NT2/D1 (cell line): ENCODE measurements around the gene KIFC1.

Source experiments
- DNase-seq: peaks from one replicate; pipeline ENCODE4 v3.0.0-alpha.2; 2011; ENCODE audit warnings: low read depth, low spot score
- H3K27me3 ChIP-seq: 2 replicates; pipeline ENCODE4 v1.6.0; 2011; ENCODE audit warnings: mild to moderate bottlenecking; ENCODE audit not compliant: insufficient read length, insufficient read depth
- H3K36me3 ChIP-seq: 2 replicates; pipeline ENCODE4 v1.6.1; 2011; ENCODE audit warnings: mild to moderate bottlenecking, low read length, mixed read lengths; ENCODE audit not compliant: insufficient read depth, insufficient read length
- H3K4me1 ChIP-seq: 2 replicates; pipeline ENCODE4 v1.5.1; 2011; ENCODE audit not compliant: insufficient read depth, insufficient read length
- H3K4me3 ChIP-seq: 2 replicates; pipeline ENCODE4 v1.5.1; 2011; ENCODE audit warnings: low read depth; ENCODE audit not compliant: insufficient read length
- H3K9ac ChIP-seq: 2 replicates; pipeline ENCODE4 v1.6.0; 2011; ENCODE audit warnings: low read depth; ENCODE audit not compliant: insufficient read length
- H3K9me3 ChIP-seq: 2 replicates; pipeline ENCODE4 v1.5.1; 2011; ENCODE audit warnings: mild to moderate bottlenecking, low read length; ENCODE audit not compliant: insufficient read depth
- SUZ12 ChIP-seq: IDR thresholded peaks from 2 replicates; pipeline ENCODE4 v1.6.1; 2011; ENCODE audit not compliant: insufficient read length, insufficient read depth; ENCODE audit errors: extremely low read depth
- YY1 ChIP-seq: IDR thresholded peaks from 2 replicates; pipeline ENCODE4 v1.6.1; 2011; ENCODE audit not compliant: insufficient read length, insufficient read depth
- ZNF274 ChIP-seq: IDR thresholded peaks from 2 replicates; pipeline ENCODE4 v1.6.1; 2011; ENCODE audit warnings: mild to moderate bottlenecking, low read depth, low read length

Gene KIFC1

GRCh38 chr6:33433544-33434191 is 42.0 kb downstream of the KIFC1 start:
- TF ChIP-seq SUZ12 (no peak), ZNF274 (no peak), YY1 (no peak)
- H3K4me1 ChIP-seq = peaks cover 15% of the 10 kb centered on the region
- peak overlapping the region; percentile 73 for H3K9ac ChIP-seq
- peaks cover 36% of the 10 kb centered on the region for H3K36me3 ChIP-seq
- no peaks in the 10 kb centered on the region for H3K9me3 ChIP-seq
- peak; percentile 52 for DNase-seq
- no peaks in the 10 kb centered on the region for H3K27me3 ChIP-seq
- H3K4me3 ChIP-seq = peak overlapping the region; percentile 3

GRCh38 chr6:33434961-33435360 is 43.3 kb downstream of the KIFC1 start:
- H3K36me3 ChIP-seq = peaks cover 45% of the 10 kb centered on the region
- no peak overlapping the region for H3K4me3 ChIP-seq
- H3K9me3 ChIP-seq = no peaks in the 10 kb centered on the region
- H3K4me1 ChIP-seq = peaks cover 10% of the 10 kb centered on the region
- peak overlapping the region; percentile 44 for H3K9ac ChIP-seq
- no peak for TF ChIP-seq ZNF274
- TF ChIP-seq SUZ12 = no peak
- no peak for TF ChIP-seq YY1
- no peak for DNase-seq
- no peaks in the 10 kb centered on the region for H3K27me3 ChIP-seq

DNA sequence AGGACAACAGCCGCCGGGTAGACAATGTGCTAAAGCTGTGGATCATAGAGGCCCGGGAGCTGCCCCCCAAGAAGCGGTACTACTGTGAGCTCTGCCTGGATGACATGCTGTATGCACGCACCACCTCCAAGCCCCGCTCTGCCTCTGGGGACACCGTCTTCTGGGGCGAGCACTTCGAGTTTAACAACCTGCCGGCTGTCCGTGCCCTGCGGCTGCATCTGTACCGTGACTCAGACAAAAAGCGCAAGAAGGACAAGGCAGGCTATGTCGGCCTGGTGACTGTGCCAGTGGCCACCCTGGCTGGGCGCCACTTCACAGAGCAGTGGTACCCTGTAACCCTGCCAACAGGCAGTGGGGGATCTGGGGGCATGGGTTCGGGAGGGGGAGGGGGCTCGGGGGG is 46.0 kb downstream of the KIFC1 start:
- Histone ChIP-seq H3K4me1 (peaks cover 4% of the 10 kb centered on the region), H3K27me3 (no peaks in the 10 kb centered on the region), H3K9ac (no peak overlapping the region), H3K9me3 (no peaks in the 10 kb centered on the region), H3K36me3 (peaks cover 71% of the 10 kb centered on the region), H3K4me3 (no peak overlapping the region)
- no peak for TF ChIP-seq SUZ12
- no peak for TF ChIP-seq ZNF274
- no peak for TF ChIP-seq YY1
- no peak for DNase-seq

DNA sequence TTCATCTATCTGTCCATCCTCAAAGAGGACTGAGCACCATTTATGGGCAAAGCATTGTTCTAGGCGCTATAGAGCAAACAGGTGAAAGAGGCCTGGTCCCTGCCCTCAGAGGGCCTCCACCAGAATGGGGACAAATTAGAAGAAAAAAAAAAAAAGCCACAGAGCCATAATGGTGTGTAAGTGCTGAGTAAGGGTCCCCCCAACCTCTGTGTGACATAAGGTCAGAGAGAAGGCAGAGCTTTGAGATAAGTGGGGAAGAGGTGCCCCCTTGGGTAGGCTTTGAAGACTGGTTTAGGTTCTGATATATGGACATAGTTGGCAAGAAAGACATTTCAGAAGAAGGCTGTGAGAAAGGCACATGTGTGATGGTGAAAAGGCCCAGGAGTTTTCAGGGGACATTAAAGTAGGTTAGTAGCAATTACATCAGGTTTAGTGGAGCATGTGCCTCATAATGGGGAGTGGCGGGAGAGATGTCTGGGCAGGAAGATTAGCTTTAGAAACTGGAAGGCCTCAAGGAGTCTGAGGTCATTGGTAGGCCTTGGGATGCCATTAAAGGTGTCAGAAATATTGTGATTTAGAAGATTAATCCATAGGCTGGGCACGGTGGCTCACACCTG is 47.5 kb downstream of the KIFC1 start:
- no peak overlapping the region for H3K9ac ChIP-seq
- H3K36me3 ChIP-seq = peaks cover 83% of the 10 kb centered on the region
- TF ChIP-seq YY1 (no peak), ZNF274 (no peak)
- peaks cover 4% of the 10 kb centered on the region for H3K4me1 ChIP-seq
- H3K27me3 ChIP-seq = no peaks in the 10 kb centered on the region
- H3K4me3 ChIP-seq = no peak overlapping the region
- no peaks in the 10 kb centered on the region for H3K9me3 ChIP-seq
- no peak for DNase-seq

DNA sequence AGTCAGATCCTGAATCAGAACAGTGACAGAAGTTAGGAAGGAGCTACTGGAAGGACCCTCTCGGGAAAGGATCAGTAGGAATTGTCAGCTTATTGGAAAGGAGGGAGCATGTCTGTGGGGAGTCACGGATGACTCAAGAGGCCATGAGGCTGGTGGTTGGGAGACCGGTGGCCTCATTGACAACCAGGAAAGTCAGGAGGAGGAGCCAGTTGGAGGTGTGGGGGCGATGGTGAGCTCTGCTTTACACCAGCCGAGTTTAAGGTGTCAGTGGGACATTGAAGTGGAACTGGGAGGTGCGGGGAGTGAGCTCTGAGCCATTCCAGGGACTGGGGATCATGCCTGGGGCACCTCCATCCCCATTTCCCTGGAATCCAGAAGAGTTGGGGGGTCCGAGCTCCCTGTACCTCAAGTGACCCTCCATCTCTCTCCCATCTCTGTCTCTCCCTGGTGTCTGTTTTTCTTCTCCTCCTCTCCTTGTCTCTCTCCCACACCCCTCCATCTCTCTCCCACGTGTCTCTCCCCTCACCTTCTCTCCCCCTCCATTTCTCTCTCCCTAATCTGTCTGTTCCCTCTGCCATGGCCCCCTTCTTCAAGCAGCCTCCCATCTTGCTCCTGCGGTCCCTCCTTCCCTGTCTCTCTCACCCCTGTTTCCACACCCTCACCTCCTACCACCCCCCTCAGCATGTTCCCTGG is 48.5 kb downstream of the KIFC1 start:
- Histone ChIP-seq H3K36me3 (peaks cover 91% of the 10 kb centered on the region), H3K4me1 (peaks cover 2% of the 10 kb centered on the region), H3K27me3 (no peaks in the 10 kb centered on the region), H3K9me3 (no peaks in the 10 kb centered on the region), H3K9ac (no peak overlapping the region), H3K4me3 (no peak overlapping the region)
- TF ChIP-seq SUZ12 (no peak), ZNF274 (no peak), YY1 (no peak)
- DNase-seq = no peak

GRCh38 chr6:33440649-33441309 is 49.2 kb downstream of the KIFC1 start:
- no peaks in the 10 kb centered on the region for H3K4me1 ChIP-seq
- H3K36me3 ChIP-seq = peaks cover 87% of the 10 kb centered on the region
- DNase-seq = no peak
- no peak overlapping the region for H3K4me3 ChIP-seq
- no peak for TF ChIP-seq ZNF274
- H3K9me3 ChIP-seq = no peaks in the 10 kb centered on the region
- no peak overlapping the region for H3K9ac ChIP-seq
- H3K27me3 ChIP-seq = no peaks in the 10 kb centered on the region

DNA sequence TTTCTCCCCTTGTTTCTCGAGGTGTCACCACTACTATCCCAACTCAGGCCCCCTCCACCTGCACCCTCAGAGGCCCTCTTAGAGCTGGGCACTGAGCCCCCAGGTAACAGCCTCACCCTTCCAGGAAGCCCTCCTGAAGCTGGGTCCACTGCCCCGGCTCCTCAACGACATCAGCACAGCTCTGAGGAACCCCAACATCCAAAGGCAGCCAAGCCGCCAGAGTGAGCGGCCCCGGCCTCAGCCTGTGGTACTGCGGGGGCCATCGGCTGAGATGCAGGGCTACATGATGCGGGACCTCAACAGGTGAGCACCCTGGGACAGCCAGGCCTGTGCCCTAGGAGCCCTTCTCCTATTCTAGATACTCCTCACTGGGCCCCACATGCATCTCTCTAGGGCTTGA is 49.8 kb downstream of the KIFC1 start:
- Histone ChIP-seq H3K27me3 (no peaks in the 10 kb centered on the region), H3K9ac (no peak overlapping the region), H3K4me1 (no peaks in the 10 kb centered on the region), H3K36me3 (peaks cover 88% of the 10 kb centered on the region), H3K4me3 (no peak overlapping the region), H3K9me3 (no peaks in the 10 kb centered on the region)
- no peak for DNase-seq
- TF ChIP-seq SUZ12 (no peak), YY1 (no peak), ZNF274 (no peak)
